Endothelial cell of umbilical vein (primary cell): ENCODE results near the gene PRM1. TPM values are rescaled to one million over a fixed set of nuclear protein-coding genes. Genes with fewer than 3 reads are reported as not detected.

ENCODE experiments used
- BruUV-seq: library from RNA; stranded (reverse); fragments of 400-500 nt; replicated peaks from 2 replicates; lab custom pipeline; 2021; lab: Mats Ljungman, UMichigan
- CTCF ChIA-PET: fragments of 300-600, 350-600 bp; sonication (Branson Sonifier 250); formaldehyde crosslinking; loops from one replicate; lab custom pipeline; 2021; ENCODE audit warnings: antibody characterized with exemption, inconsistent platforms; lab: Charles Lee
- POLR2A ChIA-PET: fragments of 300-600, 350-600 bp; sonication (Branson Sonifier 250); formaldehyde crosslinking; loops from one replicate; lab custom pipeline; 2021; ENCODE audit warnings: antibody characterized with exemption, inconsistent platforms; lab: Charles Lee
- DNase-seq: peaks from one replicate; pipeline ENCODE4 v3.0.0-alpha.2; 2011; ENCODE audit warnings: low read depth, low spot score
- FAIRE-seq: peaks from 2 replicates; lab custom pipeline; 2011; peaks lifted over from hg19 to GRCh38; lab: Jason Lieb, UNC
- H2AFZ ChIP-seq: 2 replicates; pipeline ENCODE4 v1.6.0; 2012; ENCODE audit warnings: low read depth, low read length, control low read depth, inconsistent platforms
- H3K27ac ChIP-seq: 2 replicates; pipeline ENCODE4 v1.5.1; 2011; ENCODE audit warnings: low read depth, mild to moderate bottlenecking, control low read depth, low read length, moderate library complexity; ENCODE audit not compliant: insufficient read depth
- H3K27me3 ChIP-seq, 2 experiments: 2 replicates each; pipeline versions ENCODE4 v1.6.0 to v1.6.1; 2011; ENCODE audit warnings: low read length in 2 of 2, mixed read lengths in 1 of 2; ENCODE audit not compliant: control insufficient read depth in 2 of 2, insufficient read depth in 2 of 2
- H3K36me3 ChIP-seq, 2 experiments: 2 replicates in 1 of 2; 3 replicates in 1 of 2; pipeline ENCODE4 v1.5.1; 2011; ENCODE audit warnings: low read length in 2 of 2, mild to moderate bottlenecking in 1 of 2, moderate library complexity in 1 of 2; ENCODE audit not compliant: control insufficient read depth in 2 of 2, insufficient read depth in 2 of 2; ENCODE audit errors: extremely low read depth in 1 of 2
- H3K4me1 ChIP-seq: 3 replicates; pipeline ENCODE4 v1.5.1; 2011; ENCODE audit warnings: mild to moderate bottlenecking, low read length; ENCODE audit not compliant: control insufficient read depth, insufficient read depth; ENCODE audit errors: extremely low read depth
- H3K4me2 ChIP-seq: 2 replicates; pipeline ENCODE4 v1.6.1; 2011; ENCODE audit warnings: low read length, control low read depth, mixed read lengths; ENCODE audit not compliant: insufficient read depth
- H3K4me3 ChIP-seq, 3 experiments: fragments of 200-600 bp in 1 of 3; sonication (generic), shearing (Covaris generic) in 1 of 3; replicated peaks in 1 of 3; 2 replicates each; pipeline ENCODE4 v1.5.1; 2011 to 2016; ENCODE audit warnings: control low read depth in 3 of 3, low read length in 3 of 3, mild to moderate bottlenecking in 2 of 3, inconsistent platforms in 1 of 3, low read depth in 1 of 3, moderate library complexity in 1 of 3; ENCODE audit not compliant: insufficient read depth in 1 of 3
- H3K79me2 ChIP-seq: 2 replicates; pipeline ENCODE4 v1.6.0; 2012; ENCODE audit warnings: low read length, inconsistent platforms; ENCODE audit not compliant: control insufficient read depth, insufficient read depth
- H3K9ac ChIP-seq: replicated peaks from 2 replicates; pipeline ENCODE3; 2011; ENCODE audit warnings: low read length, control low read depth; ENCODE audit not compliant: insufficient read depth; ENCODE audit errors: extremely low read depth
- H3K9me1 ChIP-seq: replicated peaks from 3 replicates; pipeline ENCODE4 v1.6.0; 2011; ENCODE audit warnings: mild to moderate bottlenecking, low read length; ENCODE audit not compliant: control insufficient read depth, insufficient read depth; ENCODE audit errors: extremely low read depth
- H3K9me3 ChIP-seq: replicated peaks from 2 replicates; pipeline ENCODE4 v1.5.1; 2012; ENCODE audit warnings: low read length, inconsistent platforms; ENCODE audit not compliant: control insufficient read depth, insufficient read depth
- H4K20me1 ChIP-seq: replicated peaks from 2 replicates; pipeline ENCODE3; 2011; ENCODE audit warnings: mild to moderate bottlenecking, low read length; ENCODE audit not compliant: control insufficient read depth, insufficient read depth; ENCODE audit errors: extremely low read depth
- EZH2 ChIP-seq: IDR thresholded peaks from 2 replicates; pipeline ENCODE4 v1.6.1; 2012; ENCODE audit warnings: borderline replicate concordance, low read depth, mild to moderate bottlenecking, moderate library complexity, low read length, inconsistent platforms; ENCODE audit not compliant: severe bottlenecking
- FOS ChIP-seq: IDR thresholded peaks from 2 replicates; pipeline ENCODE4 v1.6.1; 2011; ENCODE audit warnings: mild to moderate bottlenecking, low read length, moderate library complexity, borderline replicate concordance; ENCODE audit not compliant: insufficient read depth
- GATA2 ChIP-seq: IDR thresholded peaks from 2 replicates; pipeline ENCODE4 v1.7.0; 2011; ENCODE audit warnings: low read depth, mild to moderate bottlenecking, moderate library complexity, mixed read lengths, low read length; ENCODE audit not compliant: insufficient read length, insufficient read depth
- JUN ChIP-seq: IDR thresholded peaks from 2 replicates; pipeline ENCODE4 v1.6.1; 2011; ENCODE audit warnings: borderline replicate concordance, low read depth; ENCODE audit not compliant: insufficient read length, insufficient read depth
- MYC ChIP-seq: IDR thresholded peaks from one replicate; pipeline ENCODE4 v1.6.1; 2011; ENCODE audit warnings: mild to moderate bottlenecking, low read depth, low read length
- POLR2A ChIP-seq: IDR thresholded peaks from 2 replicates; pipeline ENCODE4 v1.6.1; 2012; ENCODE audit warnings: low read depth, mild to moderate bottlenecking, control low read depth, low read length
- POLR2AphosphoS5 ChIP-seq: IDR thresholded peaks from 2 replicates; pipeline ENCODE4 v1.6.1; 2012; ENCODE audit warnings: low read depth, mild to moderate bottlenecking, control low read depth, low read length, moderate library complexity; ENCODE audit not compliant: insufficient read depth
- dilution Hi-C: fragments of 300-500 bp; cut with MboI; formaldehyde crosslinking; loops from one replicate; pipeline ENCODE4 v1.15.0; 2019; ENCODE audit warnings: low sequenced_read_pairs; ENCODE audit not compliant: extremely low pct_ligation_motif_present
- intact Hi-C: fragments of 100-400 bp; cut with micrococcal nuclease; formaldehyde crosslinking; loops from one replicate; pipeline ENCODE4 v1.10.0; 2022
- polyA plus RNA-seq, 4 experiments: library from polyadenylated mRNA; depleted of rRNA in 3 of 4; stranded (reverse) in 3 of 4; unstranded in 1 of 4; fragments of >200 nt; gene quantifications; 2 replicates each; pipeline versions ENCODE4 v1.2.1 to v1.2.3, GENCODE V29; 2011 to 2012; ENCODE audit warnings: missing spikeins in 1 of 4
- total RNA-seq: library from RNA; stranded (reverse); gene quantifications from 2 replicates; pipeline ENCODE4 v1.2.3, GENCODE V29; 2021
- TF ChIP-seq, protein P1 (sequence below): IDR thresholded peaks from 2 replicates; pipeline ENCODE4 v1.6.1; 2011; ENCODE audit not compliant: insufficient read depth, insufficient read length
- TF ChIP-seq, protein P2 (sequence below), 2 donors: IDR thresholded peaks; 1 replicate in 1 of 2; 2 replicates in 1 of 2; pipeline ENCODE4 v1.5.1; 2011; ENCODE audit warnings: low read length in 2 of 2, mild to moderate bottlenecking in 2 of 2, moderate library complexity in 2 of 2, control low read depth in 1 of 2, inconsistent platforms in 1 of 2, low read depth in 1 of 2; ENCODE audit not compliant: insufficient read depth in 1 of 2; ENCODE audit errors: extremely low read depth in 1 of 2

PRM1 gene
- total and polyA plus RNA-seq, 2 donors (not counting 3 experiments of a cell fraction or from before 2014, with no cell fraction given): not detected

DNA sequence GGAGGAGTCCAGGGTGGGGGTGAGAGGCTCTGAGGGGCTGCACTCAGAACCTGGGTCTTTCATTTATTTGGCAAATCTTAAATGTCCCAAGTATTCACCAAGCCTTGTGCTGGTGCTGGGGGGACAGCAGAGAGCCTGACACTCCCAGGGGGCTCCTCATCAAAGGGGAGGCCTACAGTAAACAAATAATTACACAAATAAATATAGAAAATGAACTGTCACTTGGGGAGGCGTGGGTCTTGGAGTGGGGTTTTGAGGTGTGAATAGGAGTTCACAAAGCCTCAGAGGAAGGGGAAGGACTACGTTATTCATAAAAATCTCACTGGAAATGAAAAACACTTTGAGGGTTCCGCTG lies 15.2 kb upstream of the PRM1 start:
- no peak for TF ChIP-seq JUN
- TF ChIP-seq, protein P1, sequence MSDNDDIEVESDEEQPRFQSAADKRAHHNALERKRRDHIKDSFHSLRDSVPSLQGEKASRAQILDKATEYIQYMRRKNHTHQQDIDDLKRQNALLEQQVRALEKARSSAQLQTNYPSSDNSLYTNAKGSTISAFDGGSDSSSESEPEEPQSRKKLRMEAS: no peak
- H4K20me1 ChIP-seq: no peaks in the 10 kb centered on the region
- DNase-seq (no peak), FAIRE-seq (no peak)
- H3K79me2 ChIP-seq: no peaks in the 10 kb centered on the region
- H3K9me1 ChIP-seq: no peaks in the 10 kb centered on the region
- no peaks in the 10 kb centered on the region for H3K4me1 ChIP-seq
- intact Hi-C loops: no loop called here
- no peaks in the 10 kb centered on the region for H3K27me3 ChIP-seq
- no peak overlapping the region for H3K9ac ChIP-seq
- H3K9me3 ChIP-seq: no peaks in the 10 kb centered on the region
- no peak overlapping the region for H3K27ac ChIP-seq
- no peaks in the 10 kb centered on the region for H3K36me3 ChIP-seq
- POLR2A ChIA-PET: no interaction called here
- CTCF ChIA-PET: interaction anchor here (1.6 kb wide), 1 partner anchor 60 kb away, joined by 4 read pairs; no protein-coding TSS in a partner anchor
- BruUV-seq: no TSS peak
- H3K4me3 ChIP-seq: no peak overlapping the region
- no peak overlapping the region for H3K4me2 ChIP-seq
- H2AFZ ChIP-seq: no peak overlapping the region
- dilution Hi-C loops: no loop called here

DNA sequence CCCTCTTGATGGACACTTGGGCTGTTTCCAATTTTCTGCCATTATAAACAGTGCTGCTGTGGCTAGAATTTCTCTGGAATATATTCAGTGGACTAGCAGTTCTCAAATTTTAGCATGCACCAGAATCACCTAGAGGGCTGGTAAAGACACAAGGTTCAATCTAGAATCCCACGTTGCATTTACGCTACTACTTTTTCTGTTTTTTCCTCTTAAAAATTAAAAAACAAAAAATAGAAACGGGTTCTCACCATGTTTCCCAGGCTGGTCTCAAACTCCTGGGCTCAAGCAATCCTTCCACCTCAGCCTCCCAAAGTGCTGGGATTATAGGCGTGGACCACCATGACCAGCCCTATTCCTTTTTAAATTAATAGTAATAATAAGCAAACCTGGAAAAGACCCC lies 14.5 kb upstream of the PRM1 start:
- Histone ChIP-seq H3K4me1 (no peaks in the 10 kb centered on the region), H3K79me2 (no peaks in the 10 kb centered on the region), H3K9me1 (no peaks in the 10 kb centered on the region), H3K27ac (no peak overlapping the region), H3K9me3 (no peaks in the 10 kb centered on the region), H3K27me3 (no peaks in the 10 kb centered on the region), H3K4me2 (no peak overlapping the region), H3K36me3 (no peaks in the 10 kb centered on the region), H3K4me3 (no peak overlapping the region), H4K20me1 (no peaks in the 10 kb centered on the region), H3K9ac (no peak overlapping the region), H2AFZ (no peak overlapping the region)
- dilution Hi-C loops (no loop called here), intact Hi-C loops (no loop called here)
- no TSS peak for BruUV-seq
- POLR2A ChIA-PET: no interaction called here
- TF ChIP-seq FOS: no peak
- no peak for TF ChIP-seq GATA2
- TF ChIP-seq, protein P1: no peak
- TF ChIP-seq, protein P2, sequence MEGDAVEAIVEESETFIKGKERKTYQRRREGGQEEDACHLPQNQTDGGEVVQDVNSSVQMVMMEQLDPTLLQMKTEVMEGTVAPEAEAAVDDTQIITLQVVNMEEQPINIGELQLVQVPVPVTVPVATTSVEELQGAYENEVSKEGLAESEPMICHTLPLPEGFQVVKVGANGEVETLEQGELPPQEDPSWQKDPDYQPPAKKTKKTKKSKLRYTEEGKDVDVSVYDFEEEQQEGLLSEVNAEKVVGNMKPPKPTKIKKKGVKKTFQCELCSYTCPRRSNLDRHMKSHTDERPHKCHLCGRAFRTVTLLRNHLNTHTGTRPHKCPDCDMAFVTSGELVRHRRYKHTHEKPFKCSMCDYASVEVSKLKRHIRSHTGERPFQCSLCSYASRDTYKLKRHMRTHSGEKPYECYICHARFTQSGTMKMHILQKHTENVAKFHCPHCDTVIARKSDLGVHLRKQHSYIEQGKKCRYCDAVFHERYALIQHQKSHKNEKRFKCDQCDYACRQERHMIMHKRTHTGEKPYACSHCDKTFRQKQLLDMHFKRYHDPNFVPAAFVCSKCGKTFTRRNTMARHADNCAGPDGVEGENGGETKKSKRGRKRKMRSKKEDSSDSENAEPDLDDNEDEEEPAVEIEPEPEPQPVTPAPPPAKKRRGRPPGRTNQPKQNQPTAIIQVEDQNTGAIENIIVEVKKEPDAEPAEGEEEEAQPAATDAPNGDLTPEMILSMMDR (IDR thresholded peaks at IDR 0.05; ENCODE audit: extremely low read depth in 1 of 2, insufficient read depth in 1 of 2, low read depth in 1 of 2, low read length in 2 of 2): no peak
- TF ChIP-seq MYC: no peak
- TF ChIP-seq POLR2A: no peak
- no peak for TF ChIP-seq JUN
- TF ChIP-seq POLR2AphosphoS5: no peak
- TF ChIP-seq EZH2: no peak
- FAIRE-seq (no peak), DNase-seq (no peak)
- CTCF ChIA-PET: no interaction called here
